ENCODE measurements around the gene CACNA2D3. TPM values are rescaled to one million over a fixed set of nuclear protein-coding genes. Genes with fewer than 3 reads are reported as not detected.

CACNA2D3 gene
- total RNA-seq, 2 experiments from 2014 or later, result not detected

- Mint-ChIP-seq H3K27me3 (peaks cover 2% of the 10 kb centered on the region), H3K4me3 (no peak overlapping the region), H3K9me3 (no peaks in the 10 kb centered on the region), H3K4me1 (no peaks in the 10 kb centered on the region), H3K27ac (no peak overlapping the region), H3K36me3 (no peaks in the 10 kb centered on the region)
- no peak for DNase-seq
Measured at GRCh38 chr3:54326951-54327350, 204.6 kb downstream of the CACNA2D3 start.

GRCh38 chr3:54331341-54331740 is 209.0 kb downstream of the CACNA2D3 start:
- Mint-ChIP-seq H3K4me1 (no peaks in the 10 kb centered on the region), H3K9me3 (no peaks in the 10 kb centered on the region), H3K36me3 (no peaks in the 10 kb centered on the region), H3K27me3 (peaks cover 9% of the 10 kb centered on the region), H3K4me3 (no peak overlapping the region), H3K27ac (no peak overlapping the region)
- DNase-seq, result no peak

- H3K4me3 Mint-ChIP-seq, result no peak overlapping the region
- H3K9me3 Mint-ChIP-seq, result no peaks in the 10 kb centered on the region
- H3K4me1 Mint-ChIP-seq, result no peaks in the 10 kb centered on the region
- H3K36me3 Mint-ChIP-seq, result no peaks in the 10 kb centered on the region
- peaks cover 4% of the 10 kb centered on the region for H3K27me3 Mint-ChIP-seq
- H3K27ac Mint-ChIP-seq, result no peak overlapping the region
- DNase-seq, result no peak
Measured at GRCh38 chr3:54337846-54338245, 215.5 kb downstream of the CACNA2D3 start.

- no peaks in the 10 kb centered on the region for H3K4me1 Mint-ChIP-seq
- DNase-seq, result no peak
- no peak overlapping the region for H3K27ac Mint-ChIP-seq
- no peaks in the 10 kb centered on the region for H3K36me3 Mint-ChIP-seq
- H3K9me3 Mint-ChIP-seq, result no peaks in the 10 kb centered on the region
- H3K27me3 Mint-ChIP-seq, result peaks cover 9% of the 10 kb centered on the region
- no peak overlapping the region for H3K4me3 Mint-ChIP-seq
Measured at GRCh38 chr3:54339608-54340007, 217.3 kb downstream of the CACNA2D3 start.

- no peaks in the 10 kb centered on the region for H3K36me3 Mint-ChIP-seq
- H3K4me1 Mint-ChIP-seq, result no peaks in the 10 kb centered on the region
- no peak for DNase-seq
- H3K27me3 Mint-ChIP-seq, result peaks cover 13% of the 10 kb centered on the region
- H3K4me3 Mint-ChIP-seq, result no peak overlapping the region
- H3K9me3 Mint-ChIP-seq, result no peaks in the 10 kb centered on the region
- H3K27ac Mint-ChIP-seq, result no peak overlapping the region
Measured at GRCh38 chr3:54341811-54342210, 219.5 kb downstream of the CACNA2D3 start.

- DNase-seq, result no peak
- H3K27ac Mint-ChIP-seq, result no peak overlapping the region
- no peaks in the 10 kb centered on the region for H3K9me3 Mint-ChIP-seq
- peaks cover 13% of the 10 kb centered on the region for H3K27me3 Mint-ChIP-seq
- no peaks in the 10 kb centered on the region for H3K4me1 Mint-ChIP-seq
- no peaks in the 10 kb centered on the region for H3K36me3 Mint-ChIP-seq
- no peak overlapping the region for H3K4me3 Mint-ChIP-seq
Measured at GRCh38 chr3:54342676-54343075, 220.3 kb downstream of the CACNA2D3 start.

GRCh38 chr3:54343495-54343894 is 221.1 kb downstream of the CACNA2D3 start:
- Mint-ChIP-seq H3K4me1 (no peaks in the 10 kb centered on the region), H3K4me3 (no peak overlapping the region), H3K27ac (no peak overlapping the region), H3K9me3 (no peaks in the 10 kb centered on the region), H3K27me3 (peaks cover 13% of the 10 kb centered on the region), H3K36me3 (no peaks in the 10 kb centered on the region)
- no peak for DNase-seq

GRCh38 chr3:54344601-54345231 is 222.4 kb downstream of the CACNA2D3 start:
- H3K36me3 Mint-ChIP-seq, result no peaks in the 10 kb centered on the region
- H3K27me3 Mint-ChIP-seq, result peaks cover 13% of the 10 kb centered on the region
- no peak overlapping the region for H3K4me3 Mint-ChIP-seq
- no peak overlapping the region for H3K27ac Mint-ChIP-seq
- no peaks in the 10 kb centered on the region for H3K9me3 Mint-ChIP-seq
- no peaks in the 10 kb centered on the region for H3K4me1 Mint-ChIP-seq
- no peak for DNase-seq

GRCh38 chr3:54345847-54346375 is 223.6 kb downstream of the CACNA2D3 start:
- H3K4me1 Mint-ChIP-seq, result no peaks in the 10 kb centered on the region
- H3K27ac Mint-ChIP-seq, result no peak overlapping the region
- peaks cover 10% of the 10 kb centered on the region for H3K27me3 Mint-ChIP-seq
- H3K9me3 Mint-ChIP-seq, result no peaks in the 10 kb centered on the region
- H3K36me3 Mint-ChIP-seq, result no peaks in the 10 kb centered on the region
- DNase-seq, result no peak
- H3K4me3 Mint-ChIP-seq, result no peak overlapping the region

- H3K27me3 Mint-ChIP-seq, result peaks cover 9% of the 10 kb centered on the region
- H3K36me3 Mint-ChIP-seq, result no peaks in the 10 kb centered on the region
- H3K27ac Mint-ChIP-seq, result no peak overlapping the region
Measured at GRCh38 chr3:54347060-54347459, 224.7 kb downstream of the CACNA2D3 start.

GRCh38 chr3:54347933-54348332 is 225.6 kb downstream of the CACNA2D3 start:
- Mint-ChIP-seq H3K9me3 (no peaks in the 10 kb centered on the region), H3K27ac (no peak overlapping the region), H3K4me1 (no peaks in the 10 kb centered on the region), H3K4me3 (no peak overlapping the region), H3K27me3 (peaks cover 9% of the 10 kb centered on the region), H3K36me3 (no peaks in the 10 kb centered on the region)
- DNase-seq, result no peak

More at GRCh38 chr3:54347060-54347459, 224.7 kb downstream of the CACNA2D3 start:
- Mint-ChIP-seq H3K4me3 (no peak overlapping the region), H3K9me3 (no peaks in the 10 kb centered on the region), H3K4me1 (no peaks in the 10 kb centered on the region)
- DNase-seq, result no peak

GRCh38 chr3:54349231-54349652 is 226.9 kb downstream of the CACNA2D3 start:
- H3K9me3 Mint-ChIP-seq, result no peaks in the 10 kb centered on the region
- H3K27ac Mint-ChIP-seq, result no peak overlapping the region
- H3K27me3 Mint-ChIP-seq, result peaks cover 4% of the 10 kb centered on the region

GRCh38 chr3:54349691-54350090 is 227.3 kb downstream of the CACNA2D3 start:
- no peak for DNase-seq
- H3K27ac Mint-ChIP-seq, result no peak overlapping the region
- no peaks in the 10 kb centered on the region for H3K36me3 Mint-ChIP-seq
- peaks cover 4% of the 10 kb centered on the region for H3K27me3 Mint-ChIP-seq
- no peaks in the 10 kb centered on the region for H3K9me3 Mint-ChIP-seq
- H3K4me3 Mint-ChIP-seq, result no peak overlapping the region
- H3K4me1 Mint-ChIP-seq, result no peaks in the 10 kb centered on the region

More at GRCh38 chr3:54349231-54349652, 226.9 kb downstream of the CACNA2D3 start:
- DNase-seq, result no peak
- Mint-ChIP-seq H3K36me3 (no peaks in the 10 kb centered on the region), H3K4me3 (no peak overlapping the region), H3K4me1 (no peaks in the 10 kb centered on the region)

GRCh38 chr3:54353546-54353945 is 231.2 kb downstream of the CACNA2D3 start:
- H3K4me3 Mint-ChIP-seq, result no peak overlapping the region
- H3K27me3 Mint-ChIP-seq, result no peaks in the 10 kb centered on the region

GRCh38 chr3:54353946-54354345 is 231.6 kb downstream of the CACNA2D3 start:
- Mint-ChIP-seq H3K27ac (no peak overlapping the region), H3K9me3 (no peaks in the 10 kb centered on the region), H3K4me3 (no peak overlapping the region), H3K36me3 (no peaks in the 10 kb centered on the region), H3K27me3 (no peaks in the 10 kb centered on the region), H3K4me1 (no peaks in the 10 kb centered on the region)
- DNase-seq, result no peak

More at GRCh38 chr3:54353546-54353945, 231.2 kb downstream of the CACNA2D3 start:
- H3K36me3 Mint-ChIP-seq, result no peaks in the 10 kb centered on the region
- H3K4me1 Mint-ChIP-seq, result no peaks in the 10 kb centered on the region
- H3K9me3 Mint-ChIP-seq, result no peaks in the 10 kb centered on the region
- DNase-seq, result no peak
- no peak overlapping the region for H3K27ac Mint-ChIP-seq

GRCh38 chr3:54355800-54356199 is 233.4 kb downstream of the CACNA2D3 start:
- H3K36me3 Mint-ChIP-seq, result no peaks in the 10 kb centered on the region
- no peak overlapping the region for H3K27ac Mint-ChIP-seq
- no peaks in the 10 kb centered on the region for H3K4me1 Mint-ChIP-seq
- H3K4me3 Mint-ChIP-seq, result no peak overlapping the region
- H3K27me3 Mint-ChIP-seq, result no peaks in the 10 kb centered on the region
- H3K9me3 Mint-ChIP-seq, result no peaks in the 10 kb centered on the region
- no peak for DNase-seq
